CD14-positive monocyte (primary cell): Measurements from ENCODE around the gene STAP2. TPM values are rescaled to one million over a fixed set of nuclear protein-coding genes. Genes with fewer than 3 reads are reported as not detected.

Source experiments
- DNase-seq, 3 donors: peaks; one replicate each; pipeline ENCODE4 v3.0.0-alpha.2; 2011 to 2022
- H2AFZ ChIP-seq: 2 replicates; pipeline ENCODE4 v1.6.0; 2012; ENCODE audit warnings: mild to moderate bottlenecking, low read depth, low read length, inconsistent platforms; ENCODE audit not compliant: insufficient read depth, poor library complexity, severe bottlenecking
- H3K27ac ChIP-seq, 2 donors: 1 replicate in 1 of 2; 2 replicates in 1 of 2; pipeline ENCODE4 v1.5.1; 2012 to 2013; ENCODE audit warnings: low read length in 2 of 2, control low read depth in 1 of 2, inconsistent platforms in 1 of 2, low read depth in 1 of 2, mild to moderate bottlenecking in 1 of 2
- H3K27me3 ChIP-seq, 2 donors: one replicate each; pipeline versions ENCODE4 v1.6.0 to v1.6.1; 2011 to 2013; ENCODE audit warnings: low read length in 2 of 2; ENCODE audit not compliant: control insufficient read depth in 2 of 2, insufficient read depth in 2 of 2
- H3K36me3 ChIP-seq, 2 donors: replicated peaks in 1 of 2; 1 replicate in 1 of 2; 2 replicates in 1 of 2; pipeline versions ENCODE4 v1.5.1 to v1.6.1; 2012 to 2013; ENCODE audit warnings: low read length in 2 of 2, control low read depth in 1 of 2, inconsistent platforms in 1 of 2, mild to moderate bottlenecking in 1 of 2; ENCODE audit not compliant: insufficient read depth in 2 of 2, control insufficient read depth in 1 of 2
- H3K4me1 ChIP-seq, 2 donors: 1 replicate in 1 of 2; 2 replicates in 1 of 2; pipeline versions ENCODE4 v1.5.1 to v1.6.1; 2012 to 2013; ENCODE audit warnings: low read length in 2 of 2, control low read depth in 1 of 2, inconsistent platforms in 1 of 2, mild to moderate bottlenecking in 1 of 2, moderate library complexity in 1 of 2; ENCODE audit not compliant: insufficient read depth in 2 of 2, control insufficient read depth in 1 of 2
- H3K4me2 ChIP-seq: replicated peaks from 2 replicates; pipeline ENCODE3; 2012; ENCODE audit warnings: low read length, moderate library complexity, mild to moderate bottlenecking; ENCODE audit not compliant: poor library complexity, severe bottlenecking; ENCODE audit errors: extremely low read depth
- H3K4me3 ChIP-seq, 3 experiments: fragments of 200-600 bp in 1 of 3; sonication (generic) in 1 of 3; replicated peaks in 1 of 3; 1 replicate in 2 of 3; 2 replicates in 1 of 3; pipeline ENCODE4 v1.5.1; 2011 to 2013; ENCODE audit warnings: low read length in 3 of 3, mild to moderate bottlenecking in 3 of 3, control low read depth in 2 of 3, low read depth in 2 of 3, inconsistent platforms in 1 of 3, moderate library complexity in 1 of 3
- H3K79me2 ChIP-seq: 2 replicates; pipeline ENCODE4 v1.6.0; 2012; ENCODE audit warnings: mild to moderate bottlenecking, control low read depth, inconsistent platforms, low read length, moderate library complexity; ENCODE audit not compliant: insufficient read depth
- H3K9ac ChIP-seq: 2 replicates; pipeline ENCODE4 v1.6.0; 2017; ENCODE audit warnings: low read length, mild to moderate bottlenecking; ENCODE audit not compliant: insufficient read depth, poor library complexity, severe bottlenecking
- H3K9me3 ChIP-seq, 2 donors: replicated peaks in 1 of 2; 1 replicate in 1 of 2; 2 replicates in 1 of 2; pipeline versions ENCODE4 v1.5.1 to v1.6.1; 2012 to 2013; ENCODE audit warnings: low read length in 2 of 2, control low read depth in 1 of 2; ENCODE audit not compliant: control insufficient read depth in 1 of 2, insufficient read depth in 1 of 2
- H4K20me1 ChIP-seq: 2 replicates; pipeline ENCODE4 v1.6.0; 2012; ENCODE audit warnings: mild to moderate bottlenecking, low read length, control low read depth, moderate library complexity; ENCODE audit not compliant: insufficient read depth
- H3K27ac Mint-ChIP-seq, 7 donors: one replicate each; pipeline ENCODE4 v1.8.0; 2020; ENCODE audit warnings: mild to moderate bottlenecking in 7 of 7, mixed read lengths in 7 of 7, moderate library complexity in 6 of 7, inconsistent platforms in 2 of 7
- H3K27me3 Mint-ChIP-seq, 3 donors: one replicate each; pipeline ENCODE4 v1.8.0; 2021 to 2022; ENCODE audit warnings: low read depth in 3 of 3, mild to moderate bottlenecking in 3 of 3, mixed read lengths in 3 of 3, moderate library complexity in 3 of 3, inconsistent platforms in 1 of 3
- H3K36me3 Mint-ChIP-seq, 2 donors: one replicate each; pipeline ENCODE4 v1.8.0; 2020; ENCODE audit warnings: mixed read lengths in 2 of 2, inconsistent platforms in 1 of 2, mild to moderate bottlenecking in 1 of 2
- H3K4me1 Mint-ChIP-seq: one replicate; pipeline ENCODE4 v1.8.0; 2020; ENCODE audit warnings: mild to moderate bottlenecking, mixed read lengths
- H3K4me3 Mint-ChIP-seq, 2 donors: one replicate each; pipeline ENCODE4 v1.8.0; 2020; ENCODE audit warnings: mild to moderate bottlenecking in 2 of 2, mixed read lengths in 2 of 2, moderate library complexity in 1 of 2
- H3K9me3 Mint-ChIP-seq, 7 donors: one replicate each; pipeline ENCODE4 v1.8.0; 2020 to 2022; ENCODE audit warnings: mixed read lengths in 7 of 7, mild to moderate bottlenecking in 6 of 7, moderate library complexity in 6 of 7, inconsistent platforms in 2 of 7
- WGBS: methylation state at CpG from one replicate; pipeline ENCODE4 v1.1.5; 2013; ENCODE audit warnings: missing lambda C conversion rate; ENCODE audit not compliant: insufficient coverage; 5-methylcytosine and 5-hydroxymethylcytosine counted together
- intact Hi-C, 2 donors: fragments of 100-400 bp; cut with micrococcal nuclease; formaldehyde crosslinking; loops; one replicate each; pipeline versions ENCODE4 v1.15.0 to v1.15.1; 2023
- polyA plus RNA-seq, 3 donors: library from polyadenylated mRNA; depleted of rRNA in 1 of 3; unstranded in 2 of 3; stranded (reverse) in 1 of 3; fragments of 300-500 nt in 2 of 3; fragments of >200 nt in 1 of 3; fragmentation: Illumina TruSeq in 2 of 3; gene quantifications; 1 replicate in 2 of 3; 2 replicates in 1 of 3; pipeline ENCODE4 v1.2.3, GENCODE V29; 2012 to 2021
- TF ChIP-seq, protein P1 (sequence below): fragments of 200-600 bp; IDR thresholded peaks from one replicate; pipeline ENCODE4 v1.8.0; 2022; ENCODE audit warnings: antibody characterized with exemption, mild to moderate bottlenecking

The STAP2 gene
- polyA plus RNA-seq, 3 donors: 0.11 to 0.17 TPM; not detected in 1

DNA sequence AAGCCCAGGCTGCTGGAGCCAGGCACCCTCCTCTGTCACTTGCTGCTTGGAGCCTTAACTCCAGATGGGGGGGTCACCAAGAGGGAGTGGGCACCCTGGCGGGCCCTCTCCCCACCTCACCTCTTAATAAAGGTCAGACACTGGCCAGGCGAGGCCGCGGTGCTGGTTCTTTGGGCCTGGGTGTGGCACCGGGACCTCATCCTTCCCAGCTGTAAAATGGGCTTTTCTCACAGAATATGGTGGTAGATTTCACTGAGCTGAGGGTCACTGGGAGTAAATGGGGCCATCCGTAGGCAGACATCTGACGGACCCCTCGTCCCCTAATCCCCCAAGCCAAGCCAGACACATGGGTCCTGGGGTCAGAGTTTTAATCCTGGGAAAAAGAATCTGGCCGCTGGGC lies 14.9 kb downstream of the STAP2 start:
- H3K4me1 ChIP-seq: peaks cover 23 to 26% of the 10 kb centered on the region in 2 donors
- WGBS: 98% methylated on average over 5 of the region's 9 CpGs
- no peak overlapping the region for H2AFZ ChIP-seq
- Mint-ChIP-seq H3K4me3 (no peak overlapping the region), H3K9me3 (peaks cover 41 to 60% (median 53%) of the 10 kb centered on the region in 7 donors), H3K36me3 (peaks cover 3% of the 10 kb centered on the region in 2 donors), H3K4me1 (peaks cover 29% of the 10 kb centered on the region), H3K27me3 (peaks cover 25 to 37% (median 34%) of the 10 kb centered on the region in 3 donors), H3K27ac (no peak overlapping the region)
- no peak overlapping the region for H3K4me3 ChIP-seq
- no peaks in the 10 kb centered on the region for H4K20me1 ChIP-seq
- no peak for DNase-seq
- H3K36me3 ChIP-seq: no peaks in the 10 kb centered on the region
- intact Hi-C loops: loop anchor here in 1 of 2 donors (10.0 kb wide), 1 partner anchor 351 kb away; the partner anchor contains the start of gene MYDGF
- peaks cover 27 to 56% of the 10 kb centered on the region in 2 donors for H3K9me3 ChIP-seq
- no peak overlapping the region for H3K4me2 ChIP-seq
- no peak overlapping the region for H3K9ac ChIP-seq
- H3K27ac ChIP-seq: no peak overlapping the region
- TF ChIP-seq, protein P1, sequence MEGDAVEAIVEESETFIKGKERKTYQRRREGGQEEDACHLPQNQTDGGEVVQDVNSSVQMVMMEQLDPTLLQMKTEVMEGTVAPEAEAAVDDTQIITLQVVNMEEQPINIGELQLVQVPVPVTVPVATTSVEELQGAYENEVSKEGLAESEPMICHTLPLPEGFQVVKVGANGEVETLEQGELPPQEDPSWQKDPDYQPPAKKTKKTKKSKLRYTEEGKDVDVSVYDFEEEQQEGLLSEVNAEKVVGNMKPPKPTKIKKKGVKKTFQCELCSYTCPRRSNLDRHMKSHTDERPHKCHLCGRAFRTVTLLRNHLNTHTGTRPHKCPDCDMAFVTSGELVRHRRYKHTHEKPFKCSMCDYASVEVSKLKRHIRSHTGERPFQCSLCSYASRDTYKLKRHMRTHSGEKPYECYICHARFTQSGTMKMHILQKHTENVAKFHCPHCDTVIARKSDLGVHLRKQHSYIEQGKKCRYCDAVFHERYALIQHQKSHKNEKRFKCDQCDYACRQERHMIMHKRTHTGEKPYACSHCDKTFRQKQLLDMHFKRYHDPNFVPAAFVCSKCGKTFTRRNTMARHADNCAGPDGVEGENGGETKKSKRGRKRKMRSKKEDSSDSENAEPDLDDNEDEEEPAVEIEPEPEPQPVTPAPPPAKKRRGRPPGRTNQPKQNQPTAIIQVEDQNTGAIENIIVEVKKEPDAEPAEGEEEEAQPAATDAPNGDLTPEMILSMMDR: no peak
- H3K79me2 ChIP-seq: no peaks in the 10 kb centered on the region
- H3K27me3 ChIP-seq: peaks cover 2 to 25% of the 10 kb centered on the region in 2 donors

DNA sequence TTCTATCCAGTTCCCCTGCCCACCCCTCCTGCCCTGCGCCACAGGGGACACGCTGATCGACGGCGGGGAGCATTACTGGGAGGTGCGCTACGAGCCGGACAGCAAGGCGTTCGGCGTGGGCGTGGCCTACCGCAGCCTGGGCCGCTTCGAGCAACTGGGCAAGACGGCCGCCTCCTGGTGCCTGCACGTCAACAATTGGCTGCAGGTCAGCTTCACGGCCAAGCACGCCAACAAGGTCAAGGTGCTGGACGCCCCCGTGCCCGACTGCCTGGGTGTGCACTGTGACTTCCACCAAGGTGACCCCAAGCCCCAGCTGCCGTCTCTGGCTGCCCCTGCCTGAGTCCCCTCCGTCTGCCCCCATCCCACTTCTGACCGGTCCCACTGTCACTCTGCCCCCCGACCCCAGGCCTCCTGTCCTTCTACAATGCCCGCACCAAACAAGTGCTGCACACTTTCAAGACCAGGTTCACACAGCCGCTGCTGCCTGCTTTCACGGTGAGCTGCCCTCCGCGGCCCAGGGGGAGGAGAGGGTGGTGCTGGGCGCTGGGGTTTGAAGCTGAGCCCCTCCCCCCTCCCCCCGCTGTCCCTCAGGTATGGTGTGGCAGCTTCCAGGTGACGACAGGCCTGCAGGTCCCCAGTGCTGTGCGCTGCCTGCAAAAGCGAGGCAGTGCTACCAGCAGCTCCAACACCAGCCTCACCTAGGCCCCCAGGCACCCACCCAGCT lies 15.5 kb downstream of the STAP2 start:
- Histone ChIP-seq H3K27me3 (peaks cover 2 to 23% of the 10 kb centered on the region in 2 donors), H3K36me3 (no peaks in the 10 kb centered on the region), H4K20me1 (no peaks in the 10 kb centered on the region), H3K9me3 (peaks cover 27 to 58% of the 10 kb centered on the region in 2 donors), H3K27ac (no peak overlapping the region), H3K79me2 (no peaks in the 10 kb centered on the region), H2AFZ (no peak overlapping the region), H3K4me2 (no peak overlapping the region), H3K4me3 (no peak overlapping the region), H3K9ac (no peak overlapping the region), H3K4me1 (peaks cover 21 to 24% of the 10 kb centered on the region in 2 donors)
- DNase-seq: no peak
- Mint-ChIP-seq H3K4me1 (peaks cover 24% of the 10 kb centered on the region), H3K4me3 (no peak overlapping the region), H3K27me3 (peaks cover 23 to 32% (median 28%) of the 10 kb centered on the region in 3 donors), H3K27ac (no peak overlapping the region), H3K36me3 (peaks cover 3% of the 10 kb centered on the region in 2 donors), H3K9me3 (peaks cover 41 to 61% (median 51%) of the 10 kb centered on the region in 7 donors)
- WGBS: 86% methylated on average over 29 of the region's 37 CpGs
- TF ChIP-seq, protein P1: no peak
- intact Hi-C loops: loop anchor here in 1 of 2 donors (10.0 kb wide), 1 partner anchor 352 kb away; the partner anchor contains the start of gene MYDGF
